SK-N-SH treated with all-trans-retinoic acid at 6 μM for 48 hours (cell line): ENCODE data around the gene HDHD2.
"Not testable (repeated sequence)": the region's sequence is repeated elsewhere in the genome, so short reads cannot be mapped to it uniquely, and the experiment has no call there.

Experiments
- ARNTL ChIP-seq: fragments of 450-650 bp; formaldehyde crosslinking; IDR thresholded peaks from 2 replicates; pipeline ENCODE4 v1.5.0; 2020; ENCODE audit warnings: low read depth, mild to moderate bottlenecking, moderate library complexity, borderline replicate concordance
- CSDC2 ChIP-seq: fragments of 250-450 bp; sonication (Bioruptor Pico); IDR thresholded peaks from 2 replicates; pipeline ENCODE4 v1.5.0; 2020; ENCODE audit warnings: mild to moderate bottlenecking, moderate library complexity
- GLIS3 ChIP-seq: fragments of 250-450 bp; sonication (Bioruptor Pico); IDR thresholded peaks from 2 replicates; pipeline ENCODE4 v1.5.0; 2020; ENCODE audit warnings: mild to moderate bottlenecking, moderate library complexity
- OSR1 ChIP-seq: fragments of 250-450 bp; sonication (Bioruptor Pico); IDR thresholded peaks from 2 replicates; pipeline ENCODE4 v1.8.0; 2022; ENCODE audit warnings: moderate library complexity, mild to moderate bottlenecking, inconsistent platforms
- RARB ChIP-seq: fragments of 250-450 bp; sonication (Bioruptor Pico); IDR thresholded peaks from 2 replicates; pipeline ENCODE4 v1.8.0; 2021; ENCODE audit warnings: mild to moderate bottlenecking, moderate library complexity
- SNAI2 ChIP-seq: fragments of 250-450 bp; sonication (Bioruptor Pico); IDR thresholded peaks from 2 replicates; pipeline ENCODE4 v1.5.0; 2020; ENCODE audit warnings: mild to moderate bottlenecking, moderate library complexity
- TOX ChIP-seq: fragments of 250-450 bp; sonication (Bioruptor Pico); IDR thresholded peaks from 2 replicates; pipeline ENCODE4 v1.8.0; 2021; ENCODE audit warnings: mild to moderate bottlenecking, moderate library complexity, borderline replicate concordance
- ZFP30 ChIP-seq: fragments of 450-650 bp; formaldehyde crosslinking; IDR thresholded peaks from 2 replicates; pipeline ENCODE4 v1.5.0; 2022; ENCODE audit warnings: mild to moderate bottlenecking, moderate library complexity
- ZNF565 ChIP-seq: fragments of 450-650 bp; formaldehyde crosslinking; conservative IDR thresholded peaks from 2 replicates; pipeline ENCODE4 v1.5.0; 2020; ENCODE audit warnings: low read depth, mild to moderate bottlenecking, moderate library complexity
- TF ChIP-seq, protein P1 (sequence below): fragments of 250-450 bp; sonication (Bioruptor Pico); IDR thresholded peaks from 2 replicates; pipeline ENCODE4 v1.8.0; 2020; ENCODE audit warnings: mild to moderate bottlenecking, moderate library complexity, borderline replicate concordance
- TF ChIP-seq, protein P2 (sequence below): fragments of 250-450 bp; sonication (Bioruptor Pico); IDR thresholded peaks from 2 replicates; pipeline ENCODE4 v1.5.0; 2020; ENCODE audit warnings: mild to moderate bottlenecking, moderate library complexity
- TF ChIP-seq, protein P3 (sequence below): fragments of 250-450 bp; sonication (Bioruptor Pico); IDR thresholded peaks from 2 replicates; pipeline ENCODE4 v1.8.0; 2021; ENCODE audit warnings: low read depth, mild to moderate bottlenecking, moderate library complexity, borderline replicate concordance

DNA sequence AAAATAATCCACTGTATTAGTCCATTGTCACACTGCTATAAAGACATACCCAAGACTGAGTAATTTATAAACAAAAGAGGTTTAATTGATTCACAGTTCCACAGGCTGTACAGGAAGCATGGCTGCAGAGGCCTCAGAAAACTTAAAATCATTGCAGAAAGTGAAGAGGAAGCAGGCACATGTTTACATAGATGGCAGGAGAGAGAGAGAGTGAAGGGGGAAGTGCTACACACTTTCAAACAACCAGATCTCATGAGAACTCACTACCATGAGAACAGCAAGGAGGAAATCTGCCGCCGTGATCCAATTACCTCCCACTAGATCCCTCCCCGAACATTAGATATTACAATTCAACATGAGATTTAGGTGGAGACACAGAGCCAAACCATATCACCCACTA, 45.7 kb upstream of the HDHD2 start:
- TF ChIP-seq ARNTL, ZFP30, CSDC2, RARB, SNAI2, ZNF565, TOX, GLIS3, OSR1 (CRISPR knock-in tag): not testable (repeated sequence)
- TF ChIP-seq, protein P1, sequence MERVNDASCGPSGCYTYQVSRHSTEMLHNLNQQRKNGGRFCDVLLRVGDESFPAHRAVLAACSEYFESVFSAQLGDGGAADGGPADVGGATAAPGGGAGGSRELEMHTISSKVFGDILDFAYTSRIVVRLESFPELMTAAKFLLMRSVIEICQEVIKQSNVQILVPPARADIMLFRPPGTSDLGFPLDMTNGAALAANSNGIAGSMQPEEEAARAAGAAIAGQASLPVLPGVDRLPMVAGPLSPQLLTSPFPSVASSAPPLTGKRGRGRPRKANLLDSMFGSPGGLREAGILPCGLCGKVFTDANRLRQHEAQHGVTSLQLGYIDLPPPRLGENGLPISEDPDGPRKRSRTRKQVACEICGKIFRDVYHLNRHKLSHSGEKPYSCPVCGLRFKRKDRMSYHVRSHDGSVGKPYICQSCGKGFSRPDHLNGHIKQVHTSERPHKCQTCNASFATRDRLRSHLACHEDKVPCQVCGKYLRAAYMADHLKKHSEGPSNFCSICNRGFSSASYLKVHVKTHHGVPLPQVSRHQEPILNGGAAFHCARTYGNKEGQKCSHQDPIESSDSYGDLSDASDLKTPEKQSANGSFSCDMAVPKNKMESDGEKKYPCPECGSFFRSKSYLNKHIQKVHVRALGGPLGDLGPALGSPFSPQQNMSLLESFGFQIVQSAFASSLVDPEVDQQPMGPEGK (CRISPR knock-in tag): not testable (repeated sequence)
- TF ChIP-seq, protein P2, sequence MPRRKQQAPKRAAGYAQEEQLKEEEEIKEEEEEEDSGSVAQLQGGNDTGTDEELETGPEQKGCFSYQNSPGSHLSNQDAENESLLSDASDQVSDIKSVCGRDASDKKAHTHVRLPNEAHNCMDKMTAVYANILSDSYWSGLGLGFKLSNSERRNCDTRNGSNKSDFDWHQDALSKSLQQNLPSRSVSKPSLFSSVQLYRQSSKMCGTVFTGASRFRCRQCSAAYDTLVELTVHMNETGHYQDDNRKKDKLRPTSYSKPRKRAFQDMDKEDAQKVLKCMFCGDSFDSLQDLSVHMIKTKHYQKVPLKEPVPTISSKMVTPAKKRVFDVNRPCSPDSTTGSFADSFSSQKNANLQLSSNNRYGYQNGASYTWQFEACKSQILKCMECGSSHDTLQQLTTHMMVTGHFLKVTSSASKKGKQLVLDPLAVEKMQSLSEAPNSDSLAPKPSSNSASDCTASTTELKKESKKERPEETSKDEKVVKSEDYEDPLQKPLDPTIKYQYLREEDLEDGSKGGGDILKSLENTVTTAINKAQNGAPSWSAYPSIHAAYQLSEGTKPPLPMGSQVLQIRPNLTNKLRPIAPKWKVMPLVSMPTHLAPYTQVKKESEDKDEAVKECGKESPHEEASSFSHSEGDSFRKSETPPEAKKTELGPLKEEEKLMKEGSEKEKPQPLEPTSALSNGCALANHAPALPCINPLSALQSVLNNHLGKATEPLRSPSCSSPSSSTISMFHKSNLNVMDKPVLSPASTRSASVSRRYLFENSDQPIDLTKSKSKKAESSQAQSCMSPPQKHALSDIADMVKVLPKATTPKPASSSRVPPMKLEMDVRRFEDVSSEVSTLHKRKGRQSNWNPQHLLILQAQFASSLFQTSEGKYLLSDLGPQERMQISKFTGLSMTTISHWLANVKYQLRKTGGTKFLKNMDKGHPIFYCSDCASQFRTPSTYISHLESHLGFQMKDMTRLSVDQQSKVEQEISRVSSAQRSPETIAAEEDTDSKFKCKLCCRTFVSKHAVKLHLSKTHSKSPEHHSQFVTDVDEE (CRISPR knock-in tag): not testable (repeated sequence)
- TF ChIP-seq, protein P3, sequence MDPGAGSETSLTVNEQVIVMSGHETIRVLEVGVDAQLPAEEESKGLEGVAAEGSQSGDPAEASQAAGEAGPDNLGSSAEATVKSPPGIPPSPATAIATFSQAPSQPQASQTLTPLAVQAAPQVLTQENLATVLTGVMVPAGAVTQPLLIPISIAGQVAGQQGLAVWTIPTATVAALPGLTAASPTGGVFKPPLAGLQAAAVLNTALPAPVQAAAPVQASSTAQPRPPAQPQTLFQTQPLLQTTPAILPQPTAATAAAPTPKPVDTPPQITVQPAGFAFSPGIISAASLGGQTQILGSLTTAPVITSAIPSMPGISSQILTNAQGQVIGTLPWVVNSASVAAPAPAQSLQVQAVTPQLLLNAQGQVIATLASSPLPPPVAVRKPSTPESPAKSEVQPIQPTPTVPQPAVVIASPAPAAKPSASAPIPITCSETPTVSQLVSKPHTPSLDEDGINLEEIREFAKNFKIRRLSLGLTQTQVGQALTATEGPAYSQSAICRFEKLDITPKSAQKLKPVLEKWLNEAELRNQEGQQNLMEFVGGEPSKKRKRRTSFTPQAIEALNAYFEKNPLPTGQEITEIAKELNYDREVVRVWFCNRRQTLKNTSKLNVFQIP: not testable (repeated sequence)
